AG09309 (cell line): Measurements from ENCODE around the gene IDI2.
A peak's percentile ranks its signal among the peaks of the same experiment; 100 is the strongest.

Source experiments
- DNase-seq: peaks from one replicate; pipeline ENCODE4 v3.0.0-alpha.2; 2010; ENCODE audit warnings: low read depth
- H3K4me3 ChIP-seq: 2 replicates; pipeline ENCODE4 v1.5.1; 2011; ENCODE audit warnings: mild to moderate bottlenecking, low read depth, low read length, moderate library complexity; ENCODE audit not compliant: control insufficient read depth
- CTCF ChIP-seq: IDR thresholded peaks from 2 replicates; pipeline ENCODE4 v1.5.1; 2011; ENCODE audit warnings: mild to moderate bottlenecking, low read depth, low read length, inconsistent platforms; ENCODE audit not compliant: insufficient read depth, control insufficient read depth; ENCODE audit errors: missing control alignments

Gene IDI2

GRCh38 chr10:1054684-1055083, 29.0 kb upstream of the IDI2 start:
- no peak for DNase-seq
- H3K4me3 ChIP-seq, result no peak overlapping the region
- no peak for TF ChIP-seq CTCF

- no peak for TF ChIP-seq CTCF
- DNase-seq, result no peak
- H3K4me3 ChIP-seq, result peak overlapping the region; percentile 10; the same call in 1 of the 2 replicates
These were observed 24.9 kb upstream of the IDI2 start for GRCh38 chr10:1050554-1050953.

- no peak for DNase-seq
- no peak for TF ChIP-seq CTCF
- peak overlapping the region; percentile 54 for H3K4me3 ChIP-seq
These were observed 24.5 kb upstream of the IDI2 start for GRCh38 chr10:1050145-1050544.

- no peak for TF ChIP-seq CTCF
- peak overlapping the region; percentile 54 for H3K4me3 ChIP-seq
- DNase-seq, result no peak
These were observed 23.8 kb upstream of the IDI2 start for GRCh38 chr10:1049425-1049958.

GRCh38 chr10:1048732-1049424, 23.2 kb upstream of the IDI2 start, which contains the start of gene IDI1:
TSS of gene IDI1 (minus strand) at chr10:1049119. CDS start at chr10:1049003, 116 bp downstream.
- no peak for TF ChIP-seq CTCF
- peak; percentile 90 for DNase-seq

GRCh38 chr10:1048349-1048731, 22.7 kb upstream of the IDI2 start:
- TF ChIP-seq CTCF, result no peak
- no peak for DNase-seq
- H3K4me3 ChIP-seq, result peak overlapping the region; percentile 54

More at GRCh38 chr10:1048732-1049424, 23.2 kb upstream of the IDI2 start, which contains the start of gene IDI1:
- peak within 1 kb of the TSS; percentile 54 for H3K4me3 ChIP-seq
